HG03520 (cell line): ENCODE data around the gene BOK.

Source experiments
- ATAC-seq: cut with Tn5 transposase; IDR thresholded peaks from one replicate; pipeline ENCODE4 v1.9.1; 2021; ENCODE audit warnings: mild to moderate bottlenecking, moderate library complexity; ENCODE audit not compliant: unreplicated experiment

BOK gene

GRCh38 chr2:241598061-241598460 lies 39.5 kb downstream of the BOK start:
- no peak for ATAC-seq

GRCh38 chr2:241598487-241598886 lies 39.9 kb downstream of the BOK start:
- no peak for ATAC-seq

GRCh38 chr2:241599615-241600014 lies 41.1 kb downstream of the BOK start:
- ATAC-seq = no peak

GRCh38 chr2:241601841-241602240 lies 43.3 kb downstream of the BOK start:
- ATAC-seq = no peak

GRCh38 chr2:241602720-241603119 lies 44.2 kb downstream of the BOK start:
- no peak for ATAC-seq

GRCh38 chr2:241603686-241604085 lies 45.1 kb downstream of the BOK start:
- no peak for ATAC-seq

- no peak for ATAC-seq
Measured at GRCh38 chr2:241606186-241606585, 47.6 kb downstream of the BOK start.

GRCh38 chr2:241607162-241607885 lies 48.8 kb downstream of the BOK start:
- no peak for ATAC-seq

GRCh38 chr2:241608881-241609280 lies 50.3 kb downstream of the BOK start:
- ATAC-seq = no peak

GRCh38 chr2:241609859-241610793 lies 51.6 kb downstream of the BOK start:
- ATAC-seq = peak; percentile 84

GRCh38 chr2:241611062-241611461 lies 52.5 kb downstream of the BOK start:
- ATAC-seq = no peak

- no peak for ATAC-seq
Measured at GRCh38 chr2:241612156-241613016, 53.8 kb downstream of the BOK start.

GRCh38 chr2:241613017-241613780 lies 54.7 kb downstream of the BOK start:
- no peak for ATAC-seq

GRCh38 chr2:241615041-241615440 lies 56.5 kb downstream of the BOK start:
- ATAC-seq = no peak

- no peak for ATAC-seq
Measured at GRCh38 chr2:241615522-241616052, 57.0 kb downstream of the BOK start.

GRCh38 chr2:241616168-241617125 lies 57.9 kb downstream of the BOK start:
- no peak for ATAC-seq

GRCh38 chr2:241617431-241618154 lies 59.0 kb downstream of the BOK start:
- peak; percentile 45 for ATAC-seq

- ATAC-seq = no peak
Measured at GRCh38 chr2:241618296-241618805, 59.8 kb downstream of the BOK start.
